B cell (primary cell): ENCODE measurements around the gene C12orf75. TPM values are rescaled to one million over a fixed set of nuclear protein-coding genes. Genes with fewer than 3 reads are reported as not detected.

Source experiments
- ATAC-seq: fragments of 200-7000 bp; cut with Tn5 transposase; one replicate; pipeline ENCODE4 v1.10.0; 2021; ENCODE audit warnings: low read depth, mild to moderate bottlenecking, moderate number of reproducible peaks, moderate library complexity
- CTCF ChIA-PET: fragments of 350-600 bp; sonication (Branson Sonifier 250); formaldehyde crosslinking; loops from one replicate; lab custom pipeline; 2021; ENCODE audit warnings: antibody characterized with exemption, inconsistent platforms; lab: Charles Lee
- POLR2A ChIA-PET: fragments of 350-600 bp; sonication (Branson Sonifier 250); formaldehyde crosslinking; loops from one replicate; lab custom pipeline; 2021; ENCODE audit warnings: antibody characterized with exemption; lab: Charles Lee
- DNase-seq: peaks from one replicate; pipeline ENCODE4 v3.0.0; 2013
- H2AFZ ChIP-seq: 2 replicates; pipeline ENCODE4 v1.6.1; 2012; ENCODE audit warnings: mild to moderate bottlenecking, low read depth, low read length; ENCODE audit not compliant: insufficient read depth, poor library complexity, severe bottlenecking
- H3K27ac ChIP-seq, 2 donors: 1 replicate in 1 of 2; 2 replicates in 1 of 2; pipeline ENCODE4 v1.5.1; 2012 to 2013; ENCODE audit warnings: low read length in 2 of 2, mild to moderate bottlenecking in 2 of 2, moderate library complexity in 1 of 2
- H3K27me3 ChIP-seq, 4 experiments: fragments of 200-600 bp in 1 of 4; sonication (generic) in 1 of 4; replicated peaks in 1 of 4; 1 replicate in 2 of 4; 2 replicates in 2 of 4; pipeline versions ENCODE4 v1.6.1 to v1.7.0; 2013 to 2016; ENCODE audit warnings: low read length in 3 of 4, mild to moderate bottlenecking in 2 of 4, mixed read lengths in 1 of 4, moderate library complexity in 1 of 4; ENCODE audit not compliant: insufficient read depth in 4 of 4, control insufficient read depth in 3 of 4; ENCODE audit errors: control extremely low read depth in 1 of 4
- H3K36me3 ChIP-seq, 2 experiments: replicated peaks in 1 of 2; 1 replicate in 1 of 2; 2 replicates in 1 of 2; pipeline versions ENCODE4 v1.6.1 to v1.7.1; 2013; ENCODE audit warnings: low read length in 1 of 2; ENCODE audit not compliant: insufficient read depth in 2 of 2, control insufficient read depth in 1 of 2; ENCODE audit errors: control extremely low read depth in 1 of 2, extremely low read depth in 1 of 2
- H3K4me1 ChIP-seq, 2 donors: fragments of 200-600 bp in 1 of 2; sonication (generic) in 1 of 2; 1 replicate in 1 of 2; 2 replicates in 1 of 2; pipeline versions ENCODE4 v1.5.1 to v1.6.1; 2013 to 2017; ENCODE audit warnings: low read length in 2 of 2; ENCODE audit not compliant: control insufficient read depth in 2 of 2, insufficient read depth in 2 of 2
- H3K4me2 ChIP-seq: replicated peaks from 2 replicates; pipeline ENCODE3; 2012; ENCODE audit warnings: mild to moderate bottlenecking, low read depth, low read length; ENCODE audit not compliant: poor library complexity, severe bottlenecking
- H3K4me3 ChIP-seq, 5 experiments: fragments of 200-600 bp in 1 of 5; sonication (generic) in 1 of 5; 1 replicate in 3 of 5; 2 replicates in 2 of 5; pipeline versions ENCODE4 v1.5.1 to v1.7.0; 2011 to 2016; ENCODE audit warnings: low read length in 4 of 5, mild to moderate bottlenecking in 4 of 5, low read depth in 2 of 5, control low read depth in 1 of 5, moderate library complexity in 1 of 5; ENCODE audit not compliant: insufficient read depth in 1 of 5; ENCODE audit errors: control extremely low read depth in 1 of 5, extremely low read depth in 1 of 5
- H3K79me2 ChIP-seq: fragments of 200-600 bp; sonication (generic); one replicate; pipeline ENCODE4 v1.6.0; 2016; ENCODE audit warnings: low read length; ENCODE audit not compliant: control insufficient read depth, insufficient read depth
- H3K9ac ChIP-seq: fragments of 200-600 bp; sonication (generic); 2 replicates; pipeline ENCODE4 v1.6.1; 2017; ENCODE audit warnings: mild to moderate bottlenecking, low read length, moderate library complexity
- H3K9me3 ChIP-seq, 3 donors: one replicate each; pipeline versions ENCODE4 v1.6.1 to v1.7.1; 2013; ENCODE audit warnings: low read length in 2 of 3; ENCODE audit not compliant: control insufficient read depth in 2 of 3, insufficient read depth in 1 of 3; ENCODE audit errors: control extremely low read depth in 1 of 3
- H4K20me1 ChIP-seq: 2 replicates; pipeline ENCODE4 v1.6.0; 2012; ENCODE audit warnings: mild to moderate bottlenecking, low read length; ENCODE audit not compliant: insufficient read depth, control insufficient read depth, poor library complexity, severe bottlenecking
- H3K27ac Mint-ChIP-seq: one replicate; pipeline ENCODE4 v1.8.0; 2021; ENCODE audit warnings: mixed read lengths
- H3K27me3 Mint-ChIP-seq: one replicate; pipeline ENCODE4 v1.8.0; 2021; ENCODE audit warnings: mixed read lengths
- H3K4me1 Mint-ChIP-seq: one replicate; pipeline ENCODE4 v1.8.0; 2021; ENCODE audit warnings: mixed read lengths
- H3K4me3 Mint-ChIP-seq: one replicate; pipeline ENCODE4 v1.8.0; 2021; ENCODE audit warnings: mixed read lengths
- H3K9me3 Mint-ChIP-seq: one replicate; pipeline ENCODE4 v1.8.0; 2022; ENCODE audit warnings: mixed read lengths; ENCODE audit not compliant: insufficient read depth
- CTCF ChIP-seq: fragments of 200-600 bp; IDR thresholded peaks from one replicate; pipeline ENCODE4 v1.8.0; 2022; ENCODE audit warnings: antibody characterized with exemption, mild to moderate bottlenecking
- EZH2 ChIP-seq: IDR thresholded peaks from 2 replicates; pipeline ENCODE4 v1.6.1; 2012; ENCODE audit warnings: borderline replicate concordance, low read depth, mild to moderate bottlenecking, moderate library complexity, low read length; ENCODE audit not compliant: insufficient read depth, poor library complexity, severe bottlenecking
- WGBS: methylation state at CpG from one replicate; pipeline ENCODE4 v1.1.5; 2013; ENCODE audit warnings: missing lambda C conversion rate; ENCODE audit not compliant: insufficient coverage; 5-methylcytosine and 5-hydroxymethylcytosine counted together
- intact Hi-C: fragments of 100-400 bp; cut with micrococcal nuclease; formaldehyde crosslinking; loops from one replicate; pipeline ENCODE4 v1.10.0; 2022
- polyA plus RNA-seq: library from polyadenylated mRNA; depleted of rRNA; stranded (reverse); fragments of >200 nt; gene quantifications from 2 replicates; pipeline ENCODE4 v1.2.3, GENCODE V29; 2012
- total RNA-seq, 2 donors: library from RNA; stranded (reverse); fragments of 120-200 nt in 1 of 2; gene quantifications; 1 replicate in 1 of 2; 2 replicates in 1 of 2; pipeline versions ENCODE4 v1.2.3 to v1.2.4, GENCODE V29; 2013 to 2022

The C12orf75 gene
- total and polyA plus RNA-seq, 2 donors (not counting 1 experiment from before 2014, with no cell fraction given), result 8.5 to 12.9 TPM

GRCh38 chr12:105347499-105347898, 17.0 kb downstream of the C12orf75 start:
- Mint-ChIP-seq H3K27me3 (no peaks in the 10 kb centered on the region), H3K27ac (no peak overlapping the region), H3K4me1 (peaks cover 20% of the 10 kb centered on the region), H3K9me3 (peaks cover 7% of the 10 kb centered on the region), H3K4me3 (no peak overlapping the region)
- CTCF ChIA-PET, result interaction anchor here (1.0 to 2.1 kb wide), 3 partner anchors 9 to 21 kb away, joined by 3 to 6 read pairs (median 3); no protein-coding TSS in a partner anchor
- DNase-seq (no peak), ATAC-seq (no peak)
- Histone ChIP-seq H3K27me3 (no peaks in the 10 kb centered on the region), H3K27ac (no peak overlapping the region), H3K9me3 (peaks cover 0 to 4% (median 0%) of the 10 kb centered on the region in 3 donors), H4K20me1 (no peaks in the 10 kb centered on the region), H2AFZ (no peak overlapping the region), H3K36me3 (peaks cover 0 to 3% of the 10 kb centered on the region in 2 experiments), H3K4me3 (no peak overlapping the region), H3K9ac (no peak overlapping the region), H3K4me1 (peaks cover 11% of the 10 kb centered on the region in 2 donors), H3K4me2 (no peak overlapping the region), H3K79me2 (peaks cover 28% of the 10 kb centered on the region)
- TF ChIP-seq EZH2, result no peak
- no peak for TF ChIP-seq CTCF
- WGBS, result 100% methylated on average over 3 of the region's 4 CpGs
- intact Hi-C loops, result no loop called here
- POLR2A ChIA-PET, result interaction anchor here (0.6 kb wide), 1 partner anchor 11 kb away, joined by 4 read pairs; no protein-coding TSS in a partner anchor

GRCh38 chr12:105348142-105348541, 17.7 kb downstream of the C12orf75 start:
- Histone ChIP-seq H3K79me2 (peaks cover 33% of the 10 kb centered on the region), H3K27me3 (no peaks in the 10 kb centered on the region), H3K4me2 (no peak overlapping the region), H2AFZ (no peak overlapping the region), H3K27ac (no peak overlapping the region), H3K9me3 (peaks cover 0 to 4% (median 0%) of the 10 kb centered on the region in 3 donors), H3K9ac (no peak overlapping the region), H3K4me1 (peaks cover 13 to 16% of the 10 kb centered on the region in 2 donors), H4K20me1 (no peaks in the 10 kb centered on the region), H3K4me3 (no peak overlapping the region), H3K36me3 (peaks cover 0 to 3% of the 10 kb centered on the region in 2 experiments)
- Mint-ChIP-seq H3K27me3 (no peaks in the 10 kb centered on the region), H3K27ac (no peak overlapping the region), H3K4me3 (no peak overlapping the region), H3K4me1 (peaks cover 25% of the 10 kb centered on the region), H3K9me3 (peaks cover 7% of the 10 kb centered on the region)
- no peak for TF ChIP-seq EZH2
- TF ChIP-seq CTCF, result no peak
- no peak for DNase-seq
- intact Hi-C loops, result no loop called here
- ChIA-PET CTCF (interaction anchor here (0.8 to 2.1 kb wide), 4 partner anchors 8 to 35 kb away, joined by 3 to 6 read pairs (median 4); no protein-coding TSS in a partner anchor), POLR2A (interaction anchor here (0.6 kb wide), 1 partner anchor 12 kb away, joined by 4 read pairs; no protein-coding TSS in a partner anchor)
- WGBS, result 88% methylated on average over 1 of the region's 3 CpGs
- no peak for ATAC-seq
